ENCODE results near the gene SYAP1. TPM values are rescaled to one million over a fixed set of nuclear protein-coding genes. Genes with fewer than 3 reads are reported as not detected.

Gene SYAP1
- total RNA-seq, 4 donors from 2014 or later: 19.8 to 43.4 (median 34.8) TPM

DNA sequence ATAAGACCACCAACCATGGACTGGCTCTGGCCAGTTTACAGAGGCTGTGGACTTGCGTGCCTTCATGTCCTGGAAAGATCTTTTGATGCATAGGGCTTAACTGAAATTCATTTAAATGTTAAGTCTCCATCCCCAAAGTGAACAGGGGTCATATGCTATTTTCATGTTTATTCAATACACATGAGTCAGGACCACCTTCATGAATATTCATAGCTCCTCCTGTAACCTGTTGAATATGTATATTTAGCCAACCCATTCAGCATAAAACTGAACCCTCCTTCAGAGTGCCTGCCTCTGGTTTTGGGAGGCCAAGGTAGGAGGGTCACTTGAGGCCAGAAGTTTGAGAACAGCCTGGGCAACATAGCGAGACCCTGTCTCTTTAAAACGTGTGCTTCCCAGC lies 14.0 kb upstream of the SYAP1 start:
- TF ChIP-seq POLR2A (IDR thresholded peaks at IDR 0.05) (no peak), CTCF (IDR thresholded peaks at IDR 0.05) (no peak)
- no peak for DNase-seq
- no peaks in the 10 kb centered on the region for H3K9me3 ChIP-seq
- H3K27me3 ChIP-seq: no peaks in the 10 kb centered on the region
- H3K4me1 ChIP-seq: no peaks in the 10 kb centered on the region
- H3K4me3 ChIP-seq: no peak overlapping the region
- no peaks in the 10 kb centered on the region for H3K36me3 ChIP-seq
- no peak overlapping the region for H3K27ac ChIP-seq

GRCh38 chrX:16708016-16708415 lies 11.4 kb upstream of the SYAP1 start:
- DNase-seq: no peak
- H3K4me1 ChIP-seq: no peaks in the 10 kb centered on the region
- no peaks in the 10 kb centered on the region for H3K27me3 ChIP-seq
- TF ChIP-seq CTCF (IDR thresholded peaks at IDR 0.05) (no peak), POLR2A (IDR thresholded peaks at IDR 0.05) (no peak)
- no peak overlapping the region for H3K27ac ChIP-seq
- H3K36me3 ChIP-seq: no peaks in the 10 kb centered on the region
- H3K4me3 ChIP-seq: no peak overlapping the region
- H3K9me3 ChIP-seq: no peaks in the 10 kb centered on the region

GRCh38 chrX:16711219-16711811 lies 8.1 kb upstream of the SYAP1 start:
- H3K36me3 ChIP-seq: no peaks in the 10 kb centered on the region
- no peaks in the 10 kb centered on the region for H3K4me1 ChIP-seq
- H3K27ac ChIP-seq: peak overlapping the region; percentile 74 to 86 (median 78)
- no peak for TF ChIP-seq CTCF (IDR thresholded peaks at IDR 0.05)
- TF ChIP-seq POLR2A (IDR thresholded peaks at IDR 0.05): no peak
- no peak for DNase-seq
- H3K27me3 ChIP-seq: no peaks in the 10 kb centered on the region
- H3K9me3 ChIP-seq: no peaks in the 10 kb centered on the region
- H3K4me3 ChIP-seq: peak overlapping the region; percentile 53 to 84 (median 64)

GRCh38 chrX:16711893-16712547 lies 7.4 kb upstream of the SYAP1 start:
- DNase-seq: peak in 1 of 3 donors; percentile 55
- Histone ChIP-seq H3K9me3 (no peaks in the 10 kb centered on the region), H3K4me3 (peak overlapping the region; percentile 53 to 84 (median 64)), H3K36me3 (no peaks in the 10 kb centered on the region), H3K4me1 (no peaks in the 10 kb centered on the region), H3K27ac (peak overlapping the region; percentile 74 to 86 (median 78)), H3K27me3 (no peaks in the 10 kb centered on the region)
- TF ChIP-seq POLR2A (IDR thresholded peaks at IDR 0.05) (no peak), CTCF (IDR thresholded peaks at IDR 0.05) (no peak)

GRCh38 chrX:16712548-16713155 lies 6.8 kb upstream of the SYAP1 start, which contains the start of gene CTPS2:
Gene CTPS2, minus strand, starts transcription at chrX:16712669. Its CDS starts 9,767 bp downstream, at chrX:16702902.
- Histone ChIP-seq H3K4me1 (no peaks in the 10 kb centered on the region), H3K27ac (peak within 1 kb of the TSS; percentile 74 to 86 (median 78)), H3K36me3 (no peaks in the 10 kb centered on the region), H3K27me3 (no peaks in the 10 kb centered on the region), H3K4me3 (peak within 1 kb of the TSS; percentile 53 to 84 (median 64)), H3K9me3 (no peaks in the 10 kb centered on the region)
- peak; percentile 50 to 77 (median 73) for DNase-seq
- TF ChIP-seq CTCF (IDR thresholded peaks at IDR 0.05) (peak in 2 of 6 experiments; percentile 8 to 11), POLR2A (IDR thresholded peaks at IDR 0.05) (peak; percentile 24 to 51)

Measured in Peyer's patch (tissue), 4 donors.